Esophagus muscularis mucosa (tissue), 4 donors: Measurements from ENCODE around the gene DPH2. TPM values are rescaled to one million over a fixed set of nuclear protein-coding genes. Genes with fewer than 3 reads are reported as not detected.

Experiments used
- DNase-seq: peaks from one replicate; pipeline ENCODE4 v3.0.0-alpha.2; 2017; ENCODE audit errors: extremely low spot score
- H3K27ac ChIP-seq, 4 donors: fragments of 200-600 bp; sonication (generic); replicated peaks in 1 of 4; 1 replicate in 3 of 4; 2 replicates in 1 of 4; pipeline ENCODE4 v1.5.1; 2016 to 2019; ENCODE audit warnings: mild to moderate bottlenecking in 1 of 4
- H3K27me3 ChIP-seq, 4 donors: fragments of 200-600 bp; sonication (generic); one replicate each; pipeline versions ENCODE4 v1.5.1 to v1.6.0; 2016 to 2019
- H3K36me3 ChIP-seq, 4 donors: fragments of 200-600 bp; sonication (generic); one replicate each; pipeline ENCODE4 v1.5.1; 2016 to 2019
- H3K4me1 ChIP-seq, 4 donors: fragments of 200-600 bp; sonication (generic); one replicate each; pipeline ENCODE4 v1.5.1; 2016 to 2019
- H3K4me3 ChIP-seq, 4 donors: fragments of 200-600 bp; sonication (generic); 1 replicate in 2 of 4; 2 replicates in 2 of 4; pipeline ENCODE4 v1.5.1; 2016 to 2019; ENCODE audit warnings: mild to moderate bottlenecking in 4 of 4, moderate library complexity in 1 of 4
- H3K9me3 ChIP-seq, 4 donors: fragments of 200-600 bp; sonication (generic); 1 replicate in 3 of 4; 2 replicates in 1 of 4; pipeline ENCODE4 v1.5.1; 2016 to 2019
- EP300 ChIP-seq: sonication (generic); formaldehyde crosslinking; IDR thresholded peaks from one replicate; pipeline ENCODE4 v1.6.1; 2017; ENCODE audit warnings: antibody characterized with exemption
- POLR2A ChIP-seq: fragments of 450-650 bp; IDR thresholded peaks from one replicate; pipeline ENCODE4 v1.6.1; 2017; ENCODE audit warnings: antibody characterized with exemption, moderate library complexity, mild to moderate bottlenecking, low read depth
- POLR2AphosphoS5 ChIP-seq, 2 donors: sonication (generic); formaldehyde crosslinking; IDR thresholded peaks; one replicate each; pipeline ENCODE4 v1.6.1; 2017; ENCODE audit warnings: antibody characterized with exemption in 2 of 2
- WGBS: methylation state at CpG from one replicate; pipeline ENCODE4 v1.1.5; 2018; 5-methylcytosine and 5-hydroxymethylcytosine counted together
- intact Hi-C: fragments of 100-400 bp; cut with DNase I; formaldehyde crosslinking; loops from one replicate; pipeline ENCODE4 v1.15.1; 2023
- total RNA-seq, 4 donors: library from RNA; depleted of rRNA; stranded (reverse); fragments of >200 nt; gene quantifications; one replicate each; pipeline versions ENCODE4 v1.1.0 to v1.2.1, GENCODE V29; 2016
- TF ChIP-seq, protein P1 (sequence below), 3 experiments: fragments of 200-600 bp in 2 of 3; fragments of 450-650 bp in 1 of 3; sonication (generic) in 2 of 3; IDR thresholded peaks; one replicate each; pipeline ENCODE4 v1.5.1; 2017 to 2019; ENCODE audit warnings: antibody characterized with exemption in 3 of 3, mild to moderate bottlenecking in 2 of 3, moderate library complexity in 1 of 3

DPH2 gene
- total RNA-seq, 4 donors from 2014 or later: 13.7 to 29.2 (median 19.2) TPM

DNA sequence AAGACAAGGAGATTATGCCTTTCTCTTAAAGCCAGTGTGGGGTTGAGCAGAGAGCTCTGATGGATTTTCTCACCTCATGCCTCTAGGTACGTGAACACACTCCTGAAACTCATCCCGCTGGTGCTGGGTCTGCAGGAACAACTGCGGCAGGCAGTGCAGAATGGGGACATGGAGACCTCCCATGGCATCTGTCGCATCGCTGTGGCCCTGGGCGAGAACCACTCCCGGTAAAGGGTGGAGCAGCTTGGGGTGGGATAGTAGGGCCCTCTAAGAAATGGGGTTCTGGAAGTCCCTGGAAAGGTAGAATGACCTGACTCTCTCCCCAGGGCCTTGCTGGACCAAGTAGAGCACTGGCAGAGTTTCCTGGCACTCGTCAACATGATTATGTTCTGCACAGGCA, 13.6 kb upstream of the DPH2 start:
- peaks cover 23 to 58% (median 53%) of the 10 kb centered on the region in 4 donors for H3K36me3 ChIP-seq
- no peaks in the 10 kb centered on the region for H3K9me3 ChIP-seq
- TF ChIP-seq, protein P1, sequence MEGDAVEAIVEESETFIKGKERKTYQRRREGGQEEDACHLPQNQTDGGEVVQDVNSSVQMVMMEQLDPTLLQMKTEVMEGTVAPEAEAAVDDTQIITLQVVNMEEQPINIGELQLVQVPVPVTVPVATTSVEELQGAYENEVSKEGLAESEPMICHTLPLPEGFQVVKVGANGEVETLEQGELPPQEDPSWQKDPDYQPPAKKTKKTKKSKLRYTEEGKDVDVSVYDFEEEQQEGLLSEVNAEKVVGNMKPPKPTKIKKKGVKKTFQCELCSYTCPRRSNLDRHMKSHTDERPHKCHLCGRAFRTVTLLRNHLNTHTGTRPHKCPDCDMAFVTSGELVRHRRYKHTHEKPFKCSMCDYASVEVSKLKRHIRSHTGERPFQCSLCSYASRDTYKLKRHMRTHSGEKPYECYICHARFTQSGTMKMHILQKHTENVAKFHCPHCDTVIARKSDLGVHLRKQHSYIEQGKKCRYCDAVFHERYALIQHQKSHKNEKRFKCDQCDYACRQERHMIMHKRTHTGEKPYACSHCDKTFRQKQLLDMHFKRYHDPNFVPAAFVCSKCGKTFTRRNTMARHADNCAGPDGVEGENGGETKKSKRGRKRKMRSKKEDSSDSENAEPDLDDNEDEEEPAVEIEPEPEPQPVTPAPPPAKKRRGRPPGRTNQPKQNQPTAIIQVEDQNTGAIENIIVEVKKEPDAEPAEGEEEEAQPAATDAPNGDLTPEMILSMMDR (IDR thresholded peaks at IDR 0.05): no peak
- TF ChIP-seq EP300 (no peak), POLR2AphosphoS5 (IDR thresholded peaks at IDR 0.05) (no peak), POLR2A (no peak)
- H3K4me1 ChIP-seq: peaks cover 0 to 22% (median 2%) of the 10 kb centered on the region in 4 donors
- H3K27me3 ChIP-seq: no peaks in the 10 kb centered on the region
- intact Hi-C loops: no loop called here
- 97% methylated on average over 4 of the region's 8 CpGs for WGBS
- no peak overlapping the region for H3K27ac ChIP-seq
- H3K4me3 ChIP-seq: no peak overlapping the region
- DNase-seq: no peak

DNA sequence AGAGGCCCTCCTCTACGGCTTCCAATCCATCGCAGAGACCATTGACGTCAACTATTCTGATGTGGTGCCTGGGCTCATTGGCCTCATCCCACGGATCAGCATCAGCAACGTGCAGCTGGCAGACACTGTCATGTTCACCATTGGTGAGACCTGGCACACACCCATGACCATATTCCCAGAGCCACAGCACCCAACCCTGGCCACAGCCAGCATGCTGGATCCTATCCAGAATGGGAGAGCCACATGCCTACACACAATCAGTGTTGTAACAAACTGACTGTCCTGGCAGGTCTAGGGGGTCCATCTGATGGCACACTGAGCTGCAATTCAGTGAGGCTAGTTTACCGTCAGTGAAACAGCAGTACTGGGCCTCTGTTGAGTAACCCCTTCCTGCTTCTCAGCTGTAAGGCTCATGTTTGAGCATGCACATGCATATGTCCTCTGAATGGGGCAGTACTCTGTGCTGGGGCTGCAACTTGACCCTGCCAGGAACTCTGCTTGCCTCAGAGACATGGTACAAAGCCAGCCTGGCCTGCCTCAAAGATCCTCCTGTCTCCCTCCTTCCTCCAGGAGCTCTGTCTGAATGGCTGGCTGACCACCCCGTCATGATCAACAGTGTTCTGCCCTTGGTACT, 12.3 kb upstream of the DPH2 start:
- Histone ChIP-seq H3K27me3 (no peaks in the 10 kb centered on the region), H3K27ac (no peak overlapping the region), H3K4me3 (no peak overlapping the region), H3K36me3 (peaks cover 30 to 71% (median 66%) of the 10 kb centered on the region in 4 donors), H3K9me3 (no peaks in the 10 kb centered on the region), H3K4me1 (peaks cover 0 to 16% (median 0%) of the 10 kb centered on the region in 4 donors)
- 93% methylated on average over 7 of the region's 7 CpGs for WGBS
- TF ChIP-seq EP300: no peak
- no peak for TF ChIP-seq POLR2AphosphoS5 (IDR thresholded peaks at IDR 0.05)
- TF ChIP-seq POLR2A: no peak
- TF ChIP-seq, protein P1 (IDR thresholded peaks at IDR 0.05): no peak
- no peak for DNase-seq
- intact Hi-C loops: no loop called here

DNA sequence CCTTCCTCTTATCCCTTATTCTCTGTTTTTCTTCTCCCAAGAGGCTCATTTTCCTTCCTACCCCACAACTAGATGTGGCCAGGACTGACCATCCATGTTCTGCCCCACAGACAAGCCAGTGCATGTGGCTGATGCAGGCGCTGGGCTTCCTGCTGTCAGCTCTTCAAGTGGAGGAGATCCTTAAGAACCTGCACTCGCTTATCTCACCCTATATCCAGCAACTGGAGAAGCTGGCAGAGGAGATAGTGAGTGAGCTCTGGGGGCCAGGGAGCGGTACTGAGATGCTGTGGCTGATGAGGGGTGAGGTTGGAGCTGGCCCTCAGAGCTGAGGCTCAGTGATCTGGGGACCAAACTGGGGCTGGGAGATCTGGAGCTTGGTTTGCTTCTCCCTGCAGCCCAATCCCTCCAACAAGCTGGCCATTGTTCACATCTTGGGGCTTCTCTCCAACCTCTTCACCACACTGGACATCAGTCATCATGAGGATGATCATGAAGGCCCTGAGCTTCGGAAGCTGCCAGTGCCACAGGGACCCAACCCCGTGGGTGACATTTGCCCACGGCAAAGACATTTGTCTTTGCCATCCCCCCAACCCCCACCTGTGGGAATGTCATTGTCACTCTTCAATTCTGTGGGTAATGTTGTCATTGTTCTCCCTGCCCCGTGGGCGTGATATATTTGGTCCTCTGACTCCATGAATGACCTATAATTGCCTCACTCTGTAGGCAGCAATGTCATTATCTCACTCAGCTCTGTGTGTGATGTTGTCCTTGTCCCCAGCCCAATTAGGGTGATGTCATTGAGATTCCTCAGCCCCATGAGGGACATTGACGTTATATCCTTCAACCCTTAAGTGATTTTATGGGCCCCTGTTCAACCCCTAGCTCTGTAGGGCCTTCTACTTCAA, 11.2 kb upstream of the DPH2 start:
- H3K9me3 ChIP-seq: no peaks in the 10 kb centered on the region
- DNase-seq: no peak
- H3K4me1 ChIP-seq: peaks cover 0 to 6% (median 0%) of the 10 kb centered on the region in 4 donors
- H3K4me3 ChIP-seq: no peak overlapping the region
- intact Hi-C loops: no loop called here
- WGBS: 78% methylated on average over 9 of the region's 9 CpGs
- H3K27ac ChIP-seq: no peak overlapping the region
- H3K36me3 ChIP-seq: peaks cover 30 to 82% (median 77%) of the 10 kb centered on the region in 4 donors
- TF ChIP-seq POLR2A: no peak
- TF ChIP-seq, protein P1 (IDR thresholded peaks at IDR 0.05): no peak
- no peak for TF ChIP-seq EP300
- no peak for TF ChIP-seq POLR2AphosphoS5 (IDR thresholded peaks at IDR 0.05)
- no peaks in the 10 kb centered on the region for H3K27me3 ChIP-seq

DNA sequence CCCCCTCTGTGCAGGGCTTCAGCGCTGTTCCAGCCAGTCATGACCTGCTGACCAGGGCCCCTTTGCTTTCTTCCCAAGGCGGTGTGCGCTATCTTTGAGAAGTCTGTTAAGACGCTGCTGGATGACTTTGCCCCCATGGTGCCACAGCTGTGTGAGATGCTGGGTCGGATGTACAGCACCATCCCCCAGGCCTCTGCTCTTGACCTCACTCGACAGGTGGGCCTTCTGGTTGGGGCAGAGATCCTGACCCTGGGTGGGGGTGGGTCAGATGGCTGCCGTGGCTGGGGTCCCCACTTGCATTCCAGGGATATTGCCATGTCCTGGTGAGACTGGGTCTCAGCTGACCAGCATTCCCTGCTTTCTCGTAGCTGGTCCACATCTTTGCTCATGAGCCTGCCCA, 9.0 kb upstream of the DPH2 start:
- peaks cover 30 to 95% (median 90%) of the 10 kb centered on the region in 4 donors for H3K36me3 ChIP-seq
- no peaks in the 10 kb centered on the region for H3K9me3 ChIP-seq
- no peaks in the 10 kb centered on the region for H3K27me3 ChIP-seq
- 92% methylated on average over 5 of the region's 8 CpGs for WGBS
- no peak overlapping the region for H3K4me3 ChIP-seq
- intact Hi-C loops: no loop called here
- TF ChIP-seq POLR2AphosphoS5 (IDR thresholded peaks at IDR 0.05) (no peak), POLR2A (no peak)
- no peak for DNase-seq
- no peaks in the 10 kb centered on the region for H3K4me1 ChIP-seq
- no peak overlapping the region for H3K27ac ChIP-seq

DNA sequence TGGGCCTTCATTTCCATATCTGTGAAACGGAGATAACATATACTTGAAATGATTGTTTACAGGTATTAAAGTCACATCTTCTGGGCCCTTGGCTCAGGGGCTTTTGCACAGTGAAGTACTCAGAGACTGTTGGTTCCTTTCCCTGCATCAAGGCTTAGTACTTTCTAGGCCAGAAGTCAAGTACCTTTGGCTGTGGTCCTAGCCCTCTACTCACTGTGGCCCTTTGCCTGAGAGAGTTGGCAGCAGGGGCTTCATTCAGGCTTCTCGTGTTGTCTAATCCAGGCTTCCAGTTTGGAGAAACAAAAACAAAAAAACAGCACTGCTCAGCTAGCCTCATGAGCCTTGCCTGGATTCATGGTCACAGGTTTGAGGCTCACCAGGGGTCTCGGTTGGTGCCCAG, 8.1 kb upstream of the DPH2 start:
- TF ChIP-seq EP300 (no peak), POLR2AphosphoS5 (IDR thresholded peaks at IDR 0.05) (no peak), POLR2A (no peak)
- TF ChIP-seq, protein P1 (IDR thresholded peaks at IDR 0.05): no peak
- no peak for DNase-seq
- Histone ChIP-seq H3K4me1 (no peaks in the 10 kb centered on the region), H3K9me3 (no peaks in the 10 kb centered on the region), H3K27me3 (no peaks in the 10 kb centered on the region), H3K4me3 (no peak overlapping the region), H3K36me3 (peaks cover 21 to 96% (median 91%) of the 10 kb centered on the region in 4 donors), H3K27ac (no peak overlapping the region)
- 92% methylated on average over 3 of the region's 3 CpGs for WGBS
- intact Hi-C loops: no loop called here
